Renal cortical epithelial cell (primary cell): ENCODE results near the gene COQ9. TPM values are rescaled to one million over a fixed set of nuclear protein-coding genes. Genes with fewer than 3 reads are reported as not detected.
"Not testable (repeated sequence)": the region's sequence is repeated elsewhere in the genome, so short reads cannot be mapped to it uniquely, and the experiment has no call there.

Source experiments
- DNase-seq: peaks from one replicate; pipeline ENCODE4 v3.0.0-alpha.2; 2011; ENCODE audit warnings: low read depth
- total RNA-seq: library from RNA; depleted of rRNA; stranded (reverse); fragments of >200 nt; gene quantifications from 2 replicates; pipeline ENCODE4 v1.2.3, GENCODE V29; 2014

The COQ9 gene
- total RNA-seq, 1 donor from 2014 or later, result 95.2 TPM

DNA sequence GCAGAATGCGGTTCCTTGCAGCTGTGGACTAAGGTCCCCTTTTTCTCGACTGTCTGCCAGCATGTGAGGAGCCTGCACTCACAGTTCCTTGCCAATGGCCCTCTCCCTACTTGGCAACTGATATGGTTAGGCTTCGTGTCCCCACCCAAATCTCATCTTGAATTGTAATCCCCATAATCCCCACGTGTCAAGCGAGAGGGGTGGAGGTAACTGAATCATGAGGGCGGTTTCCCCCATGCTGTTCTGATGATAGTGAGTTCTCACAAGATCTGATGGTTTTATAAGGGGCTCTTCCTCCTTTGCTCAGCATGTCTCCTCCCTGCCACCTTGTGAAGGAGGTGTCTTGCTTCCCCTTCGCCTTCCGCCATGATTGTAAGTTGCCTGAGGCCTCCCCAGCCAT is 20.0 kb upstream of the COQ9 start:
- no peak for DNase-seq

DNA sequence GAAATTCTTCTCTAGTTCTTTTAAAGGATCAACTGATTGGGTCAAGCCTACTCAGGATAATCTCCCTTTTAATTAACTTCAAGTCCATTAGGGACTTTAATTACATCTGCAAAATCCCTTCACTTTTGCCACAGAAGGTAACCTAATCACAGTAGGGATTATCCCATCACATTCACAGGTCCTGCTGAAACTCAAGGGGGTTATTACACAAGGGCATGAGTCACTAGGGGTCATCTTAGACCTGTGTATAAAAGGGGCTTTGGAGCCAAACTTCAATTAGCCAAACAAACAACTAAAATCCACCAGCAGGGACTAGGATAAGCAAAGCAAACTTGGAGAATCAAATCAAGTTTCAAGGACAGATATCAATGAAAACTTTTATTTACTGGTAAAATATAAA is 19.5 kb upstream of the COQ9 start:
- DNase-seq, result peak; percentile 13

DNA sequence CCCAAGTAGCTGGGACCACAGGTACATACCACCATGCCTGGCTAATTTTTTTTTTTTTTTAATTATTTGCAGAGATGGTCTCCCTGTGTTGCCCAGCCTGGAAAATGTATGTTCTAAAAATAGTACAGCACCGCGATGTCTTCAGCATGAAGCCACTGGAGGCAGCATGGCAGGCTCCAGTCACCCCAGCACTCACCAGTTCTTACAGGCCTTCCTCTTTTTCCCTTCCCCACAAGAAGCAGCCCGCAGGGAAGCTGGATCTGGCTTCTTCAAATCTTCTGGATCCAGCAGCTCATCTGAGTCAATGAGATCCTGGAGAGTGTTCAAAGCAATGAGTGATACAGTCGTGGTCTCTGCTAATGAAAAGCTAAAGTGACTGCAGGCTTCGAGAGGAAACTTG is 16.3 kb upstream of the COQ9 start:
- no peak for DNase-seq

DNA sequence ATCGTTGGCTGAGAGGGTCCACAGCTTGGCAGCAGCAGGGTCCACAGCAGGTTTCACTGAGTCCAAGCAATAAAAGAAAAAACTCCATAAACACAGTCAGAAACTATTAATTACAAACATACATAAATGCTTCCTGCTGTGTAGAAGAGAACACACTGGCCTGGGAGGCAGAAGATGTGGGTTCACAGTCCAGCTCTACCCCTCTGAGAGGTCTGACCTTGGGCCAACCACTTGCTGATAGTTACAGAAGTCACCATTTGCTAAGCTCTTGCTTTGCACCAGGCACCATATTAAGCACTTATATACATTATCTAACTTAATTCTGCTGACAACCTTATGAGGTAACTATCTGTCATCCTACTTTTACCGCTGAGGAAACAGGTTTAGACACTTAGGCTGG is 14.8 kb upstream of the COQ9 start:
- DNase-seq, result no peak

DNA sequence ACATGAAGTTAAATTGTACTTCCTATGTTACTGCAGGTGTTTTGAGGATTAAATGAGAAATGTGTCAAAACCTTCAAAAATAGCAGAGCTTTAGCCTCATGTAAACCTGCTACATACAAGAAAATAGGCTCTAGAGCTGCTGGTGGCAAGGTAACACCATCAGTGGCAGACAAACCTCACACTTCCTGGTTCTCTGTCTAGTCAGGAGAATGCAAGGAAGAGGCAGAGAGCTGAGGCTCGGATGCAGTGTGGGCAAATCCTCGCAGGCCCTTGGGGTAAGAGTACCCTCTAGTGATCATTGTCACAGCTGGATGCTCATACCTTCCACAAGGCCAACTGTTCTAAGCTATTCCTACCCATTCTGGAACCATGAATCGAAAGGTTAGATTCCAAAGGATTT is 14.3 kb upstream of the COQ9 start:
- no peak for DNase-seq

DNA sequence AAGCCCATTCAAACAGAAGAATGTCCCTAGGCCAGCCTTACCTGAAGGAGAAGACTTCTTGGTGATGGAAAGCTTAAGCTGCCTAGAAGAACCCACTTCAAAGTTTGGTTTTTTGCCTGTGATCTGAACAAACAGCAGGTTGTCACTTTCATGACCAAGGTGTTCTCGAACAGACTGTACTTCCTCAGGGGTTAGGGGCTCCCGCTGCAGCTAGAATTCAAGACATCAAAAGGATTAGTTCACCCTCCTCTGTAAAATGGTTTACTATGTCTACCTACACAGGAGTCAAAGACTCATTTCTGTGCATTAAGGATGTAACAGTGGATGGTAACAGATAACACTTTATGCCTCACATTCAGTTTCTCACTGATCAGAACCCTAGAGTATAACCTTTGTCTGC is 13.3 kb upstream of the COQ9 start:
- no peak for DNase-seq

DNA sequence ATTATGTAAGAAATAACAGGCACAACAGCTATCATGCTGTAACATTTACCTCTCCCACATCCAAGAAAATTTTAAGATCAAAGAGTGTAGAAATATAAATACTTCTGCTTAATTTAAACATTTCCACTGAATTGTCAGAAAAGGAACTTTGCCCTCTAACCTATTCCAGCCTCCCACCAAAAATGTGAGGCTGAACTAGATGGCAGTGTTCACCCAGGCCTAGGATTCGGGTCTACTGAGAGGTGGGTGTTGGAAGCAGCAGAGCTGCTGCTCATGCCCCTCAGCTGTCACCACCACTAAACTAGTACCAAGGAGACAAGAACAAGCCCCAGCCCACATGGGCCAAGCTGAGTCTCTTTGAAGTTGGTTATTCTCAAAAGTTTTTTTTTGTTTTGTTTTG is 11.4 kb upstream of the COQ9 start:
- no peak for DNase-seq

DNA sequence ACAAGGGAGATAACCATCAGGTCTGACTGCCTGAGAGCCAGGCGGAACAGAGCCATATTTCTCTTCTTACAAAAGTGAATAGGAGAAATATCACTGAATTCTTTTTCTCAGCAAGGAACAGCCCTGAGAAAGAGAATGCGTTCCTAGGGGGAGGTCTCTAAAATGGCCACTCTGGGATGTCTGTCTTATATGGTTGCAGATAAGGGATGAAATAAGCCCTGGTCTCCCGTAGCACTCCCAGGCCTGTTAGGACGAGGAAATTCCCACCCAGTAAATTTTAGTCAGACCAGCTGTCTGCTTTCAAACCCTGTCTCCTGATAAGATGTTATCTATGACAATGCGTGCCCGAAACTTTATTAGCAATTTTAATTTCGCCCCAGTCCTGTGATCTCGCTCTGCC is 7.3 kb upstream of the COQ9 start:
- not testable (repeated sequence) for DNase-seq

DNA sequence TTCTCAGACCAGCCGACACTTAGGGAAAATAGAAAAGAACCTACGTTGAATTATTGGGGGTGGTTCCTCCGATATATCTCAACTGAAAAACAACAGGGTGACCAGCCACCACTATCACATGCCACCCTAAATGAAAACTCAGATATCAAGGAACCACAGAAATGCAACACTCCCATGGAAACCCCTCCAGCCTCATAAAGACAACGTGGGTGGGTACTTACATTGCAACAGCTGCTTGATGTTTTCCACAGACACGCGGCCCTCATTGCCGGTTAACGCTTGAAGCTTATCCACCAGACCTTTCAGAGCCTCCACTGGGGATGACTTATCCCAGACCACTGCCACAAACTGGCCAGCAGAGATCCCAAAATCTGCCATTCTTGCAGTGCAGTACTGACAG is 6.7 kb upstream of the COQ9 start:
- DNase-seq, result not testable (repeated sequence)

DNA sequence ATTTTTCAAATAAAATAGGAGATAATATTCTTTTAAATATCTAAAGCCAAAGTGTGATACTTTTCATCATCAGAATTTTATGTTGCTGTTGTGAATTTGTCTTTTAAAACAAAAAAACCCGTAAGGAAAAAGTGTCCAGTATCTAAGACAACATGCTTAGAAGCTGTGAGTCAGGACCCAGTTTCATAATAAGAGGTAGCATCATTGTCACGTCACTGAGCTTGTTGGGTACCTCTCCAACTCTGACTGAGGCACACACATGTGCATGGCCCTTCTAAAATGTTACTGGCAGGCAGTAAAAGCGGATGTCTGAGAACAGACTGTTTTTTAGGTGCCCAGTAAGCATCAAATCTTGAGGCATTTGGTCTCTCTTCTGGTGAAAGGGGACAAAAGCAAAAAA is 2.6 kb upstream of the COQ9 start:
- DNase-seq, result peak; percentile 42

DNA sequence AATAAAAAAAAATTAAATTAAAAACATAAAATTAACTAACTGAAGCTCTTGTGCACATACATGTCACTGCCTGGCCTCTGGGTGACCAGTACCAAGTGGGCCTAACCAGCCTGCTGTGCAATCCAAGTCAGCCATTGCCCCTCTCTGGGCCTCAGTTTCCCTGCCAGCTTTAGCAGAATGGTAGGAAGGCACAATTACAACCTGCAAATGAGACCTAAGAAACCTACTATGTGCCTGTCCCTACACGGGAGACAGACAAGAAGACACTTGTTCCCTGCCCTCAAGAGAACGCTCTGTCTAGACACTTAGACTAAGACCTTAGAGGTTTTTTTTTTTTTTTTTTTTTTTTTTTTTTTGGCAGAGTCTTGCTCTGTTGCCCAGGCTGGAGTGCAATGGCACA is 1.8 kb upstream of the COQ9 start:
- DNase-seq, result no peak

DNA sequence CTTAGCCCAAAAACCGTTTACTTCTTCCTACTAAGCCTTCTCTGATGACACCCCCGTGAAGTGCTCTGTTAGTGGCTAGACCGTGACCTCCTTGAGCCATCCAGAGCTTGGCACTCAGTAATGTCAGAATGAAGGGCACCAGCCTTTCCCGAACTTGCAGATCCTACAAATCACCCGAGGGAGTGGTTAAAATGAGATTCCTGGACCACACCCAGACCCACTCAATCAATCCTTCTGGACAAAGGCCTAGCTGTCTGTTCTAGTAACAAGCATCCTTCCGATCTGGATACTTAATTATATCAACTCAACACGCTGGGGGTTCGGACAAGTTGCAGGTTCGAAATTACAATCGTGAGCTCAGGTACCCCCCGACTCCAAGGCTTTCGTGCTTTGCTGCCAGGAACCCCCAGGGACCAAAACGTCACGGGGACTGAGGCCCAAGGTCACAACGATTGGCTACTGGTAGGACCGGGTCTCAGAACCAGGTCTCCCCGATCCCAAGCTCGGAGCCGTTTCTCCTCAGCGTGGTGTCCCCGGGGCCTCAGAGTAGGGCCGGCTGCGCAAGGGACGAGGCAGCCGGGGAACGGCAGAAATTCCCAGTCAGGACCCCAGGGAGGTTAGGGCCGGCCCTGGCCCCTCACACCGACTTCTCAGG is 621 bp upstream of the COQ9 start:
- peak; percentile 43 for DNase-seq

DNA sequence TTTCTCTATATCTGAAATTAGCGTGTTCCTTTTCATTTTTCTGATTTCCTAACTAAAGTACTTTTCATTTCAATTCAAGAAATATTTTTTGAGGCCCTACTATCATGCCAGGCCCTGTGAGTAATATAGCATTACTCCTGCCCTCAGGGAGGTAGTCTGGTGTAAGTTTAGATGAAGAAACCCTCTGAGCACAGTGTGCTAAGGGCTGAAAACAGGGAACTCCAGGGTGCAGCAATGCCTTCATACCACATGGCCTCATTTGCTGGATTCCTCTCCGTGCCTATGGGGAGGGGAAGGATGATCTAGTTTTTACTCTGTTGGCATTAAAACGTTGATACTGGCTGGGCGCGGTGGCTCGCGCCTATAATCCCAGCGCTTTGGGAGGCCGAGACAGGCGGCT is 4.7 kb downstream of the COQ9 start:
- no peak for DNase-seq

DNA sequence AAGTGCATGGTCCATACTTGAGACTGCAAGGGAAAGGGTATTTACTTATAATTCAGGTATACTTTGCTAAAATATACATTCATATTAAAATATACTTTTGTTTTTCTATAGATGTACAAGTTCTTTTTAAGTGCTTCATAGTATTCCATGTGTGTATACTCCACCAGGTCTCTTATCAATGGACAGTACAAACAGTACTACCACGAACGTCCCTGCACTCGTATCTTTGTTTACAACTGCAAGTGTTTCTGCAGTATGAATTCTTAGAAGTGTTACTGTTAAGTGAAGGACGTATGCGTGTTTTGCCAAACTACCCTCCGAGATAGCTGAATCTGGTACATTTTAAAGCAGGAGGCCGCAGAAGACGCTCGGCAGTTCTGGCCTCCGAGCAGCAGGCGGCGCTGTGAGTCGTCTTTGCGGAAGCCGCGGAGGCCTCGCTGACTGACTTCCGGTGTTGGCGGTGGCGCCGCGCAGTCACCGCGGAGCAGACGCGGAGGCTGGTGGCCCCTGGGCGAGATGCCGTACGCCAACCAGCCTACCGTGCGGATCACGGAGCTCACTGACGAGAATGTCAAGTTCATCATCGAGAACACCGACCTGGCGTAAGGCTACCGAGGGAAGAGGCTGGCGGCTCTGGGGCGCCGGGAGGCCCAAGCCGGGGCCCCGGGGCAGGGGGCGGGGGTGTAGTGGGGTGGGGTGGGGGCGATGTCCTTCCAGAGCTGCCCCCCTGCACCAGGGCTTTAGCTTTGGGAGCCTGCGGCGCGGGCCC is 15.1 kb downstream of the COQ9 start, which contains the start of gene POLR2C:
Gene POLR2C, plus strand, starts transcription at position 471 of the 769 bp plus-strand sequence. Its CDS starts 46 bp downstream, at position 517.
- peak; percentile 65 for DNase-seq

DNA sequence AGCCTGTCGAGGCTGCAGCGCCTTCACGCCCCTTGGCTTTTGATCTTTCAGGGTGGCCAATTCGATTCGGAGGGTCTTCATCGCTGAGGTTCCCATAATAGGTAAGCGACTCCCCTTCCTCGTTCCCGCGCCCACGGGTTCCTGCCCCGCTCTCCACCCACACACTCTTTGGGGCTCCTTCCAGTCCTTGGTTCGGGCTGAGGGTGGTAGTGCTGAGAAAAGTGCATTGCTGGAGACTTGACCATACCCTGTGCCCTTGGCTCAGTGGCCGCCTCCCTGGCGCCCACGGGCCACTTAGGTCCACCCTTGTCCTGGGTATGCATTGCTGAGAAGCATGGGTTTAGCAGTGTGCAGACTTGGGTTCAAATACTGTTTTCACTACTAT is 15.7 kb downstream of the COQ9 start:
- no peak for DNase-seq

DNA sequence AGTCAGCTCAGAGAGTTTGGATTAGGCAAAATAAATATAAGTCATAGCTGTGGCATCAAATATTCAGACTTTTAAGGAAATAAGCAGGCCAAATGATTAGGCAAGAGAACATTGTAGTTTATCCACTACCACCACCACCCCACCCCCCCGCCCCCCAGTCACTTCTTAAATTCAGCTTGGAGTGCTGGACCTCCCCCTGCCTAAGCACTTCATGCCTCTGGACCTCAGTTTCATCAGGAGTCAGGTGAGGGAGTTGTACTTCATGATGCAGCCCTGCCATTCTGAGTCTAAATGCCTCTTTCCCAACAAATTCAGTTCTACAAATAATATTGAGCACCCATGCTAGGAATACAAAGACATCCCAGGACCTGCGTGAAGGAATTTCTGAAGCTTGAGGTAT is 17.2 kb downstream of the COQ9 start:
- DNase-seq, result no peak

DNA sequence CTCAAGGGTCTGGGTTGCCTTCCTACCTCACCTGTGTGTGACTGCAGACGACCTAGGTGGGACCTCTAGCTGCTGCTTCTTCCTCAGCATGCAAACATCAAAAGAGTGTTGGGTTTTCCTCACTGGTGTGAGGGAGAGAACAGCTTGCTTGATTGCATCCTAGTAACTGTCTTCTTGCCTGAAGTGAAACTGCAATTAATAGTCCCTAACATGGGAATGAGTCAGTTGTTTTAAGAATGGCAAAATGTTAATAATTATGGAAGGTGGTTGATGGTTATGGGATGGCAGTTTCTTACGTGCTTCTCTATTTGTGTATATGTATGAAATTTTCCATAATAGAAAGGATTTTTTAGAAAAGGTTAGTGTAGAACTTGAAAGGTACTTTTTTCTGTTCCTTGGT is 21.1 kb downstream of the COQ9 start:
- peak; percentile 76 for DNase-seq

DNA sequence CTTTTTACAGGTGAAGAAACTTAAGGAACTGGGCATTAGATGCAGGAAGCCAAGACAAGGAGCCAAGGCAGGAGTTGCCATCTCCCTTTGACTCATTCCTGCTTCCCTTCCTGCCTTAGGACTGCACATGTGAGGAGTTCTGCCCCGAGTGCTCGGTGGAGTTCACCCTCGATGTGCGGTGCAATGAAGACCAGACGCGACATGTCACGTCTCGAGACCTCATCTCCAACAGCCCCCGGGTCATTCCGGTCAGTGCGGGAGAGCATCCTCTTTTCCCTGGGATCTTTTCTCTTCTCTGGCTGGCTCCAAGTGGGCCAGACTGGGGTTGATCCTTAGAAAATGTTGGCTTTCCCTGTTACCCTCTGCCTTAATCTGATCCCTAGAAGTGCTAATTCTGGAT is 21.8 kb downstream of the COQ9 start:
- no peak for DNase-seq

DNA sequence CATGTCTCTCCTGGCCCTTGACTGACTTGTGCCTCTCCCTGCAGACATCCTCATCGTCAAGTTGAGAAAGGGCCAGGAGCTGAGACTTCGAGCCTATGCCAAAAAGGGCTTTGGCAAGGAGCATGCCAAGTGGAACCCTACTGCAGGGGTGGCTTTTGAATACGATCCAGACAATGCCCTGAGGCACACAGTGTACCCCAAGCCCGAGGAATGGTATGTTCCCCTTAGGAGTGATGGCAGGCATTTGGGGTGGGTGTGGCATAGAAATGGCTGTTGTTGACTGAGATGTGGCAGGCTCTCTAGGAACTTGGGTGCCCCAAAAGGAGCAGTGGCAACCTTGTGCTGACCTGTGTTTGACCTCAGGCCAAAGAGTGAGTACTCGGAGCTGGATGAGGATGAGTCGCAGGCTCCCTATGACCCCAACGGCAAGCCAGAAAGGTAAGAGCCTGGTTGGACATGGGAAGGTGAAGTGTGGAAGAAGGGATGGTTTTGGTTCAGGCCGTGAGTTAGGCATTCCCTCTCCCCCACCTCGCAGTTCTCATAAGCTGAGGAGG is 22.7 kb downstream of the COQ9 start:
- DNase-seq, result no peak

DNA sequence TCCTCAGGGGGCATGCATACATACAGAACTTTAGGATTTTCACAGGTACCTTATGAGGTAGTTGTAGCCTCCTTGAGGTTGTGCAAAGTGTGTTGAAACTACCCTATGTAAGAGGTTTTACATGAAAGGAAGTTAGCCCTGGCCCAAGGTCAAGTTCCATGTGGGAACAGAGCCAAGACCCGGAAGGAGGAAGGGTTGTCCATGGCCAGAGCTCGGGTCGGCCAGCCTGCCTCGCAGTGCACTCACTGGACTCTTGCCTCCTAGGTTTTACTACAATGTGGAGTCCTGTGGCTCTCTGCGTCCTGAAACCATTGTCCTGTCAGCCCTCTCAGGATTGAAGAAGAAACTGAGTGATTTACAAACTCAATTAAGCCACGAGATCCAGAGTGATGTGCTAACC is 23.4 kb downstream of the COQ9 start:
- DNase-seq, result peak; percentile 67

DNA sequence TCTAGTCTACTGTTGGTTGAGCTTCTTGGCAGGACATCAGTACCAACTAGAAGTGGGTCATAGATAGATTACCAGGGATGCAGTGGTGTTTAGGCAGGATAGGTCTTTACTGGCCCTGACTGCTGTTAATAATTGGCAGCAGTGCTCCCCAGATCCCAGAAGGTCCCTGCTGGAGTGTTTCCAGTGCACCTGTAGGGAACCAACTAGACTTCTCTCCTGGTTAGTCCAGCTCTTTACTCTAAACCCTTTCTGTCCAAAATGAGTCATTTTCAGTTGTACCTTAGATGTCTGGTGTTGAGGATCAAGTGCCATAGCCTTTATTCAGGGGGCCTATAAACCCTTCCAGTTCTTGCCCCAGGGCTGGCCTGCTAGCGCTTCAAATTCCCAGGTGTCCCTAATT is 23.9 kb downstream of the COQ9 start:
- peak; percentile 47 for DNase-seq

DNA sequence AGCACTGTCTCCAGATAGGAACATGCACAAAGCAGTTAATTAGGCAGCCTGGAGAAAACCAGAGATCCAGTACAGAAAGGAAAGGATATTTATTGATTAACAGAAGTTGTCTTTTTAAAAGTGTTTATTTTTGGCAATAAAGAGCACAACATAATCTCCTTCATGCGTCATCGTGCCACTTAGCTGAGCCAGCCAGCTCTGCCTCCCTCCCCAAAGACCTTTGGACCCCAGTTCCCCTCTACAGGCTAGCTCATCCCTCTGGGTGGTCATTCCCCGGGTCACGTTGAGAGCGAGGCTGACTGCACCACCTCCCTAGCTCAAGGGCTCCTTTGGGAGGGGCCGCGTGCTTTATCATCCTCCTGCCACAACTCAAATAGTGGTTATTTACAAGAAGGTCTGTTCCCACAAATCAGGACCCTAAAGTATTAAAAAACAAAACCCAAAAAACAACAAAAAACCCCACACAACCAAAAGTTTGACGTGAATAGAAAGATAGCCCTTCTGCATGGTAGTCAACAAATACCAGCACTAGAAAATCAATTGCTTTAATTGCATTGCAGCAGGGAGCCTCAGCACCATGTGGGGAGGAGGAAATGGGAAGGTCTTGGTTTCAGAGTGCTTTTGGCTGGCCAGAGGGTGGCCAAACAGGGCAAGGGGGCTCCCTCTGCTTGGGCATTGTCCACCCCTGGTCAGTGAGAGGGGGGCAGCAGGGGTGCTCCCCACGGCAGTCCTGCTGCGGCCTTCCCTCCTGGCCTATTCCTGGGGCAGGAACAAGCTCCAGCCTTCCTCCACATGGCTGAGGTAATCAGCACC is 24.8 kb downstream of the COQ9 start:
- peak; percentile 66 for DNase-seq
